Ishikawa (cell line): ENCODE data around the gene STH.

ENCODE experiments used
- CEBPB ChIP-seq: IDR thresholded peaks from 2 replicates; pipeline ENCODE4 v1.6.1; 2012
- CREB1 ChIP-seq: IDR thresholded peaks from 2 replicates; pipeline ENCODE4 v1.6.1; 2012; ENCODE audit warnings: low read depth
- EGR1 ChIP-seq: IDR thresholded peaks from 2 replicates; pipeline ENCODE4 v1.6.1; 2012
- EP300 ChIP-seq: IDR thresholded peaks from 2 replicates; pipeline ENCODE4 v1.6.1; 2012; ENCODE audit warnings: borderline replicate concordance
- FOXM1 ChIP-seq: IDR thresholded peaks from 2 replicates; pipeline ENCODE4 v1.6.1; 2012; ENCODE audit warnings: low read depth, borderline replicate concordance
- MAX ChIP-seq: IDR thresholded peaks from 2 replicates; pipeline ENCODE4 v1.6.1; 2012
- NFIC ChIP-seq: IDR thresholded peaks from 2 replicates; pipeline ENCODE4 v1.6.1; 2012
- RAD21 ChIP-seq: IDR thresholded peaks from 2 replicates; pipeline ENCODE4 v1.6.1; 2012; ENCODE audit warnings: low read depth
- TAF1 ChIP-seq: IDR thresholded peaks from 2 replicates; pipeline ENCODE4 v1.6.1; 2012; ENCODE audit warnings: low read depth, mild to moderate bottlenecking
- TCF12 ChIP-seq: IDR thresholded peaks from 2 replicates; pipeline ENCODE4 v1.6.1; 2012; ENCODE audit warnings: low read depth
- TEAD4 ChIP-seq: IDR thresholded peaks from 2 replicates; pipeline ENCODE4 v1.6.1; 2012
- USF1 ChIP-seq: IDR thresholded peaks from 2 replicates; pipeline ENCODE4 v1.6.1; 2012
- YY1 ChIP-seq: IDR thresholded peaks from 2 replicates; pipeline ENCODE4 v1.6.1; 2012; ENCODE audit warnings: low read depth
- ZBTB7A ChIP-seq: IDR thresholded peaks from 2 replicates; pipeline ENCODE4 v1.6.1; 2012; ENCODE audit warnings: low read depth
- TF ChIP-seq, protein P1 (sequence below): IDR thresholded peaks from 2 replicates; pipeline ENCODE4 v1.6.1; 2012; ENCODE audit warnings: low read depth, mild to moderate bottlenecking

STH gene

DNA sequence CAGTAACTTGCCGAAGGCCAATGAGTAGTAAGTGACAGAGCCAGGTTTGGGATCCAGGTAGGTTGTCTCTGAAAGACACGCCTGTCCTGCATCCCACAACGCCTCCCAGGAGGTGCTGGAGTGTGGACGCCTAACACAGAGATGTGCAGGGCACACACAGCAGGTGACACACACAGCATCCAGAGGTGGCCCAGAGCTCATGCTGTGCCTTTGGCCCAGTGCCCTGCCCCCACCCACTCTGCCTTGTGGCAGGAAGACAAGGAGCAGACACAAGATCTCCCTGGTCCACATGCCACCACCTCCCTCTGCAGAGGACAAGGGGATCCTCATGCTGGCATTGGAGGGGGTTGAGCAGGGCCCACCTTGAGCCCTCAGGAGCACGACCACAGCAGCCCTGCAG, 14.7 kb upstream of the STH start:
- TF ChIP-seq, protein P1, sequence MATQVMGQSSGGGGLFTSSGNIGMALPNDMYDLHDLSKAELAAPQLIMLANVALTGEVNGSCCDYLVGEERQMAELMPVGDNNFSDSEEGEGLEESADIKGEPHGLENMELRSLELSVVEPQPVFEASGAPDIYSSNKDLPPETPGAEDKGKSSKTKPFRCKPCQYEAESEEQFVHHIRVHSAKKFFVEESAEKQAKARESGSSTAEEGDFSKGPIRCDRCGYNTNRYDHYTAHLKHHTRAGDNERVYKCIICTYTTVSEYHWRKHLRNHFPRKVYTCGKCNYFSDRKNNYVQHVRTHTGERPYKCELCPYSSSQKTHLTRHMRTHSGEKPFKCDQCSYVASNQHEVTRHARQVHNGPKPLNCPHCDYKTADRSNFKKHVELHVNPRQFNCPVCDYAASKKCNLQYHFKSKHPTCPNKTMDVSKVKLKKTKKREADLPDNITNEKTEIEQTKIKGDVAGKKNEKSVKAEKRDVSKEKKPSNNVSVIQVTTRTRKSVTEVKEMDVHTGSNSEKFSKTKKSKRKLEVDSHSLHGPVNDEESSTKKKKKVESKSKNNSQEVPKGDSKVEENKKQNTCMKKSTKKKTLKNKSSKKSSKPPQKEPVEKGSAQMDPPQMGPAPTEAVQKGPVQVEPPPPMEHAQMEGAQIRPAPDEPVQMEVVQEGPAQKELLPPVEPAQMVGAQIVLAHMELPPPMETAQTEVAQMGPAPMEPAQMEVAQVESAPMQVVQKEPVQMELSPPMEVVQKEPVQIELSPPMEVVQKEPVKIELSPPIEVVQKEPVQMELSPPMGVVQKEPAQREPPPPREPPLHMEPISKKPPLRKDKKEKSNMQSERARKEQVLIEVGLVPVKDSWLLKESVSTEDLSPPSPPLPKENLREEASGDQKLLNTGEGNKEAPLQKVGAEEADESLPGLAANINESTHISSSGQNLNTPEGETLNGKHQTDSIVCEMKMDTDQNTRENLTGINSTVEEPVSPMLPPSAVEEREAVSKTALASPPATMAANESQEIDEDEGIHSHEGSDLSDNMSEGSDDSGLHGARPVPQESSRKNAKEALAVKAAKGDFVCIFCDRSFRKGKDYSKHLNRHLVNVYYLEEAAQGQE = no peak
- TF ChIP-seq TEAD4 = no peak
- TF ChIP-seq EP300 = no peak
- TF ChIP-seq TCF12 = no peak

DNA sequence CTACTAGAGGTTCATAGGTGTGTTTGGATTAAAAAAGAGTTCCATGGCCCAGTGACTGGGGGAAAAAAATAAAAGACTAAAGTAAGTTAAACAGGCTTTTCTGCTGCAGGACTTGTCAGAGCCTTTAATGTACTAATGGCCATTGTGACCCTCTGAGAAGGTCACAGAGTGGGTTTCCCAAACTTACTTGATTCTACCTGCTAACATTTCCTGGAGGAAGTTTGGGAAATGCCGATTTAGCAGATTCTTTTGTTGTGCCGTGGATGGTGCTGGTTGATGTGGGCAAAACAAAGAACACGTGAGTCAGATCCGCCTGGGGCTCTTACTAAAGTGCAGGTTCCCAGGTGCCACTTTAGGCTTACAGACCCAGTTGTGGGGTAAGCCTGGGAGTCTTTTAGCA, 13.6 kb upstream of the STH start:
- no peak for TF ChIP-seq TAF1
- no peak for TF ChIP-seq YY1
- no peak for TF ChIP-seq ZBTB7A

DNA sequence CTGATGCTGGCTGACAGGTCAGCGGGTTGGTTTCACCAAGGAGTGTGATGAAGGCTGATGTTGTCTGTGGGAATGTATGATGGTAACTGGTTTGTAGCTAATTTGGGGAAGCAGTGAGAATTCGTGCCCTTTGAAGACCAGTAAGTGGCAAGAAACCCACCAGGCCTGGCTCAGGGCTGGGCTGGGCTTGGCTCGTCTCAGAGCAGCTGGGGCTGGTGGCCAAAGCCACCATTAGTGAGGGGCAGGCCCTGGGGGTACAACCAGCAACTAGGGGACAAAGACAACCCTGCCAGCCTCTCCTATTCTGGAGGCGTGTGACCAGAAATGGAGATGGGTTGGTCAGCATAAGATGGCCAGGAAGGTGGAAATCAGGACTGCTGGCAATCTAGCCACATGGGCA, 13.0 kb upstream of the STH start:
- TF ChIP-seq CEBPB = no peak
- no peak for TF ChIP-seq TEAD4
- TF ChIP-seq ZBTB7A = no peak
- no peak for TF ChIP-seq TAF1
- TF ChIP-seq USF1 = no peak
- no peak for TF ChIP-seq EGR1
- no peak for TF ChIP-seq TCF12
- TF ChIP-seq CREB1 = no peak
- no peak for TF ChIP-seq RAD21

DNA sequence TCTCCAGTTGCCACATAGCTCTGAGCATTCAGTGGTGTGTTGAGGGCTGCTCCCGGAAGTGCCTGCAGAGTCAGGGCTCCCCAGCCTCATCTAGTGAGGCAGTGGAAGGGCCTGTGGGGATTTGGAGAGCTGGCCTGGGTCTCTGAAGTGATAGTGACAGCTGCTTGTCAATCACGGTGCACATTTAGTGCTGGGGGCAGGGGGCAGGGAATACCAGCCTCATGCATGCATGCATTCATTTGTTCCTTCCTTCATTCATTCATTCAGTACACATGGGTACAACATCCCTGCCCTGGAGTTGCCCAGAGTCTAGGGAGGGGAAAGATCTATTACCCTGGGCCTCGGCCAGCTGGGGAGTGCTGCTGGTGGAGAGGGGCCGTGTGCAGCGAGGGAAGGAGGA, 11.3 kb upstream of the STH start:
- TF ChIP-seq, protein P1 = no peak
- TF ChIP-seq RAD21 (no peak), CREB1 (no peak), TCF12 (no peak), EGR1 (no peak), TAF1 (no peak), CEBPB (no peak), YY1 (no peak), MAX (no peak), NFIC (no peak), USF1 (no peak)

DNA sequence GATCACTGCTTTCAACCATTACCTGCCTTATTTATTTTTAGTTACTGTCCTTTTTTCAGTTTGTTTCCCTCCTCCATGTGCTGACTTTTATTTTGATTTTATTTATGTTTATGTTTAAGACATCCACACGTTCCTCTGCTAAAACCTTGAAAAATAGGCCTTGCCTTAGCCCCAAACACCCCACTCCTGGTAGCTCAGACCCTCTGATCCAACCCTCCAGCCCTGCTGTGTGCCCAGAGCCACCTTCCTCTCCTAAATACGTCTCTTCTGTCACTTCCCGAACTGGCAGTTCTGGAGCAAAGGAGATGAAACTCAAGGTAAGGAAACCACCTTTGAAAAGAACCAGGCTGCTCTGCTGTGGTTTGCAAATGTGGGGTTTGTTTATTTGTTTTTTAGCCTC, 9.3 kb upstream of the STH start:
- TF ChIP-seq FOXM1 (no peak), RAD21 (no peak), TEAD4 (no peak), USF1 (no peak), CREB1 (no peak), TAF1 (no peak), EP300 (no peak)
- TF ChIP-seq, protein P1 = no peak

GRCh38 chr17:45990886-45991285, 8.2 kb upstream of the STH start:
- TF ChIP-seq CREB1 (no peak), NFIC (no peak), EP300 (no peak), TCF12 (no peak), FOXM1 (no peak), EGR1 (no peak), ZBTB7A (no peak), USF1 (no peak)
- TF ChIP-seq, protein P1 = no peak
